Measurements from ENCODE around the gene C3orf49. TPM values are rescaled to one million over a fixed set of nuclear protein-coding genes. Genes with fewer than 3 reads are reported as not detected.

C3orf49 gene
- total and polyA plus RNA-seq, 9 of the 15 experiments (the other 6 are each of a cell fraction or from before 2014, with no cell fraction given) = not detected

- H3K9me3 ChIP-seq (replicated peaks; ENCODE audit: control insufficient read depth, insufficient read depth, low read depth, low read length) = no peaks in the 10 kb centered on the region
- in situ Hi-C loops (cut with MboI) (no loop called here), intact Hi-C loops (cut with micrococcal nuclease) (no loop called here)
- H3K79me2 ChIP-seq (ENCODE audit: control insufficient read depth, insufficient read depth, low read length) = no peaks in the 10 kb centered on the region
- no peak overlapping the region for H3K9ac ChIP-seq (ENCODE audit: insufficient read depth in 1 of 2, low read depth in 2 of 2, low read length in 2 of 2)
- 0 out of 6 replicates have a peak, but pooled peaks of 1 of the 3 experiments have one; percentile 28 for TF ChIP-seq ZBTB11 (CRISPR knock-in tag; IDR thresholded peaks at IDR 0.05)
- no peak for TF ChIP-seq DNMT1 (IDR thresholded peaks at IDR 0.05)
- H3K4me1 ChIP-seq (replicated peaks in 1 of 2; ENCODE audit: control insufficient read depth in 2 of 2, insufficient read depth in 2 of 2, low read length in 2 of 2) = no peaks in the 10 kb centered on the region
- no peaks in the 10 kb centered on the region for H3K9me1 ChIP-seq (ENCODE audit: control insufficient read depth, insufficient read depth, low read length)
- H4K20me1 ChIP-seq (replicated peaks; ENCODE audit: control insufficient read depth, insufficient read depth, low read length) = no peaks in the 10 kb centered on the region
- no peak overlapping the region for H3K27ac ChIP-seq (ENCODE audit: extremely low read depth, low read depth, low read length)
- no peak overlapping the region for H3K4me2 ChIP-seq (ENCODE audit: insufficient read depth, low read length)
- no TSS peak for BruUV-seq (replicated peaks)
- WGBS (ENCODE audit: insufficient coverage, low coverage, missing lambda C conversion rate) = 0% methylated on average over 5 of the region's 5 CpGs
- FAIRE-seq (no peak), ATAC-seq (no peak), DNase-seq (ENCODE audit: extremely low read depth in 1 of 4, low spot score in 3 of 4) (no peak)
- H2AFZ ChIP-seq (ENCODE audit: low read depth, low read length) = no peak overlapping the region
- POLR2A ChIA-PET = interaction anchor here (0.6 kb wide), 1 partner anchor 1504 kb away, joined by 3 read pairs; no protein-coding TSS in a partner anchor
- CTCF ChIA-PET (ENCODE audit: low intra/inter-chr PET ratio) = no interaction called here
- H3K27me3 ChIP-seq (ENCODE audit: control insufficient read depth in 2 of 2, insufficient read depth in 2 of 2, low read length in 2 of 2) = no peaks in the 10 kb centered on the region
- no peaks in the 10 kb centered on the region for H3K36me3 ChIP-seq (ENCODE audit: control insufficient read depth, insufficient read depth, low read length)
- H3K4me3 ChIP-seq = no peak overlapping the region
These were observed 15.2 kb upstream of the C3orf49 start for GRCh38 chr3:63803911-63804310.

Measured in K562 (cell line).